Esophagus squamous epithelium (tissue), 4 donors: Measurements from ENCODE around the gene ZNF577.

ENCODE experiments used
- POLR2A ChIP-seq, 4 donors: fragments of 450-650 bp; IDR thresholded peaks; one replicate each; pipeline ENCODE4 v1.6.1; 2017; ENCODE audit warnings: antibody characterized with exemption in 4 of 4, mild to moderate bottlenecking in 4 of 4, moderate library complexity in 3 of 4
- TF ChIP-seq, protein P1 (sequence below), 6 experiments: fragments of 450-650 bp in 4 of 6; fragments of 200-600 bp in 2 of 6; sonication (generic) in 2 of 6; IDR thresholded peaks; one replicate each; pipeline ENCODE4 v1.5.1; 2016 to 2019; ENCODE audit warnings: antibody characterized with exemption in 6 of 6, mild to moderate bottlenecking in 4 of 6, moderate library complexity in 4 of 6

DNA sequence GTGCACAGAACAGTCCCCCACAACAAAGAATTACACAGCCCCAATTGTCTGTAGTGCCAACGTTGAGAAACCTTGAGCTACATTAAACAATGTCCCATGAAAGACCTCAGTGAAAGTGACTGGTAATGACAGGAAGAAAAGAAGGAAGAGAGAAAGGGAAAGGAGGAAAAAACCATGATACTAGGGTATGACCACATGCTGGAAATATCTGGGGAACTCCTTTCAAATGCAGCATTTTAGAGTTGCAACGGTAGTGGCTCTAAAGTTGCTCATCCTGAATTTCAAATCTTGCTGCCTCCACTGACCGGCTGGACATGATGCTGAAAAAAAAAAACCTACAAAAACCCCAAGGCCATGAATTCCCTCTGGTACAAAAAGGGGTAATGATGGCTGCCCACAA, 66.3 kb downstream of the ZNF577 start:
- TF ChIP-seq, protein P1, sequence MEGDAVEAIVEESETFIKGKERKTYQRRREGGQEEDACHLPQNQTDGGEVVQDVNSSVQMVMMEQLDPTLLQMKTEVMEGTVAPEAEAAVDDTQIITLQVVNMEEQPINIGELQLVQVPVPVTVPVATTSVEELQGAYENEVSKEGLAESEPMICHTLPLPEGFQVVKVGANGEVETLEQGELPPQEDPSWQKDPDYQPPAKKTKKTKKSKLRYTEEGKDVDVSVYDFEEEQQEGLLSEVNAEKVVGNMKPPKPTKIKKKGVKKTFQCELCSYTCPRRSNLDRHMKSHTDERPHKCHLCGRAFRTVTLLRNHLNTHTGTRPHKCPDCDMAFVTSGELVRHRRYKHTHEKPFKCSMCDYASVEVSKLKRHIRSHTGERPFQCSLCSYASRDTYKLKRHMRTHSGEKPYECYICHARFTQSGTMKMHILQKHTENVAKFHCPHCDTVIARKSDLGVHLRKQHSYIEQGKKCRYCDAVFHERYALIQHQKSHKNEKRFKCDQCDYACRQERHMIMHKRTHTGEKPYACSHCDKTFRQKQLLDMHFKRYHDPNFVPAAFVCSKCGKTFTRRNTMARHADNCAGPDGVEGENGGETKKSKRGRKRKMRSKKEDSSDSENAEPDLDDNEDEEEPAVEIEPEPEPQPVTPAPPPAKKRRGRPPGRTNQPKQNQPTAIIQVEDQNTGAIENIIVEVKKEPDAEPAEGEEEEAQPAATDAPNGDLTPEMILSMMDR (IDR thresholded peaks at IDR 0.05), result no peak
- TF ChIP-seq POLR2A (IDR thresholded peaks at IDR 0.05), result no peak
